Hematopoietic multipotent progenitor cell treated with erythropoietin and hydrocortisone succinate and interleukin-3 and kit ligand, for 4 days (in vitro differentiated cells): Measurements from ENCODE around the gene CCDC169.
A peak's percentile ranks its signal among the peaks of the same experiment; 100 is the strongest.

Source experiments
- DNase-seq: peaks from one replicate; pipeline ENCODE4 v3.0.0-alpha.2; 2015

The CCDC169 gene

GRCh38 chr13:36242761-36243160 is 54.9 kb downstream of the CCDC169 start:
- DNase-seq: no peak

GRCh38 chr13:36231236-36231635 is 66.4 kb downstream of the CCDC169 start:
- no peak for DNase-seq

DNA sequence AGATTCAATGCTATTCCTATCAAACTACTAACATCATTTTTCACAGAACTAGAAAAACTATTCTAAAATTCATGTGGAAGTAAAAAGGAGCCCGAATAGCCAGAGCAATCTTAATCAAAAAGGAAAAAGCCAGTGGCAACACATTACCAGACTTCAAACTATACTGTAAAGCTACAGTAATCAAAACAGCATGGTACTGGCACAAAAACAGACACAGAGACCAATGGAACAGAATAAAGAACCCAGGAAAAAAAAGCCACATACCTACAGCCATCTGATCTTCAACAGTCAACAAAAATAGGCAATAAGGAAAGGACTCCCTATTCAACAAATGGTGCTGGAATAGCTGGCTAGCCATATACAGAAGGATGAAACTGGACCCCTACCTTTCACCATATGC is 72.9 kb downstream of the CCDC169 start:
- DNase-seq: no peak

GRCh38 chr13:36219883-36220282 is 77.7 kb downstream of the CCDC169 start:
- no peak for DNase-seq

DNA sequence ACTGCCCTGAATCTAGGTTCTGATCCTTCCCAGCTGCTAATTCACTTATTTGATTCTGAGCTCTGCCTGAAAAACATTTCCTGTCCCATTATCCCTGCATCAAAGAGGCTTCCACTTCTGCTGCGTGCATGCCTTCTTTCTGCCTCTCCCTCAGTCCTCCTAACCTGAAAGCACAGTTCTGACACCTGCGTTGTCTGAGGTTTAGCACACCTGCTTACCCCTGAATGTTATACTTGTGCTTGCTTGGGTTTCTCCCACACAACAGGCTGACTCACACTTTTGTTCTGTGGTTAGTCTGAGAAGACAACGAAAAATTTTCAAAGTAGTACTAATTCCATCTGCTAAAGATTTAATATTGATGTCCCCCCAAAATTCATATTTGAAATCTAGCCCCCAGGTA is 80.2 kb downstream of the CCDC169 start:
- no peak for DNase-seq

DNA sequence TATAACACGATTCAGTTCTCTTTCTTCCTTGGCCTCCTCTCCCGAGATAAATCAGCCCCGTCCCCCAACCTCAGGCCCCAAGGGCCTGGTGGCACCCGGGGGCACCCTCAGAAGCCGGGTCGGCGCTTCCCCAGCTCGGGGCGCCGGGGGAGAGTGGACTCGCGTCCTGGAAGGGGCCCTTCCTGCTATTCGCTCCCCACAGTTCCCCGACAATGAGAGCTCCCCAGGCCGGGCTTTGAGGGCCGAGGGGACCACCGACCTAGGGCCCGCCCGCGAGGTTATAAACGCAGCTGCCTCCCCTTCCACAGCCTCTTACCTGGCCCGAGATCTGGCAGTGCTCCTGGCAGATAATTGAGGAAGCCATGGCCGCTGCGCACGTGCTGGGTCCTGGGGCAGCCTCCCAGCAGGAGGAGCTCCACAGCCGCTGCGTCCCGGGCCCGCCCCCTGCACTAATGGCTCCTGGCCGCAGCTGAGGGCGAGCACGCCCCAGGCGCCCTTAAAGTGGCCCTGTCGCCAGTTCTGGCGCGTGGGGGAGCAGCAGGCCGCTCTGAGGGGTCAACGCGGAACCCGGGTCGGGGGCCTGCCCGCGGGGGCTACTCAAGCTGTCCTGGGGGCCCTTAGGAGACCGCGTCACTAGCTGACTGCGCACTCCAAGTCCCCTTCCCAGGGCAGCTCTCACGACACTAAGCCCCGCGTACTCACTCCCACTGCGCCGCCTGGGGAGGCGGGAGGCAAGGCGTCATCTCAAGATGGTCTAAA is 83.3 kb downstream of the CCDC169 start, which contains the start of gene SOHLH2:
Gene SOHLH2, minus strand, starts transcription at position 394 of the 759 bp plus-strand sequence. Its CDS starts 30 bp downstream, at position 364.
- no peak for DNase-seq

- peak; percentile 6 for DNase-seq
Measured at GRCh38 chr13:36212789-36213188, 84.8 kb downstream of the CCDC169 start.

- DNase-seq: peak; percentile 9
Measured at GRCh38 chr13:36211567-36211966, 86.0 kb downstream of the CCDC169 start.

- no peak for DNase-seq
Measured at GRCh38 chr13:36210738-36211137, 86.9 kb downstream of the CCDC169 start.

- DNase-seq: no peak
Measured at GRCh38 chr13:36207672-36208071, 89.9 kb downstream of the CCDC169 start.

DNA sequence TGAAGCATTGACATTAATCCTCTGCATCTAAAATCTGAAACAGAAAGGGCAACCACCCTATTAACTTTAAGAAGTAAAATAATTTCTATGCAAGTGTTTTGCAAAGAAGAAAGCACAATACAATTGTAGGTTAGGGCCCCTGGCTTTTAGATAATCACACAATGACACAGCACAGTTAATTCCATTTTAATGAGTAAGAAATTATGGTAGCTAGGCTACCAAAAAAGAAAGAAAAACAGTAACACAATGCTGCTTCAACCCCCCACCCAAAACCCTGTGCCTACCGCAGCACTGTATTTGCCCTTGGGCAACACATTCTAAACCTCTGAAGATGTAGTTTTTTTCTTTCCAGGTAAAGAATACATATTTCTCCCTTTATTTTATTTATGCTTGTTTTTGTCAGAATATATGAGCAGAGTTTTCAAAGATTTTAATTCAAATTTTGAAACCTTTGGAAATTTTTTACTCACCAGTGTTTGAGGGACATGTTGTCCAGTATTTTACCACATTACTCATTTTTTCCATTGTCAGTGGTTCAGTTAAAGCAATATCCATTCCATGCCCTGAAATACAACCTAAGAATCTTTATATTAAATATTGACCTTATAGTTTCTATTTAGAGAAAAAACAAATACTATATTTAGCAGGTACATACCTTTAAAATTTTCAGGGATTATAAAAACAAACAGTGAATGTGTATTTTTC is 104.3 kb downstream of the CCDC169 start:
- DNase-seq: no peak

GRCh38 chr13:36192166-36192565 is 105.4 kb downstream of the CCDC169 start:
- no peak for DNase-seq

DNA sequence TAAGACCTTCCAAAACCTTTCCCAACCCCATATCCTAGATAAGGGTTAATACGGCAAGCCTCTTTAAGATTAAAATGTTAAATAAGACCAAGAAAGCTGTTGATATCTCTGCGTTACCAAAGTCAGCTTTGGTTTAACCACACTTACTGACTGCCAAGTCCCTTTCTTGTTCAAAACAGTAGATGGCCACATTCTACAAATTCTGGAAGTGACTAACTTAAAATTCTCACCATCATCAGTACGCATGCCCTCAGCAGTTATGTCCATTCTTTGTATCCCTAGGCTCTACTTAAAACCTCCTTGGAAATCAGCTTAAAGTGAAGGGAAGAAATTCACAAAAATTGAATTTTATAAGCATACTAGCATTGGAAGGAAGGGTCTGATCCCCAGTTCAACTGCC is 106.8 kb downstream of the CCDC169 start:
- no peak for DNase-seq

- no peak for DNase-seq
Measured at GRCh38 chr13:36188441-36188840, 109.2 kb downstream of the CCDC169 start.

GRCh38 chr13:36183901-36184300 is 113.7 kb downstream of the CCDC169 start:
- DNase-seq: no peak
